ENCODE measurements around the gene EPHA6.

EPHA6 gene

DNA sequence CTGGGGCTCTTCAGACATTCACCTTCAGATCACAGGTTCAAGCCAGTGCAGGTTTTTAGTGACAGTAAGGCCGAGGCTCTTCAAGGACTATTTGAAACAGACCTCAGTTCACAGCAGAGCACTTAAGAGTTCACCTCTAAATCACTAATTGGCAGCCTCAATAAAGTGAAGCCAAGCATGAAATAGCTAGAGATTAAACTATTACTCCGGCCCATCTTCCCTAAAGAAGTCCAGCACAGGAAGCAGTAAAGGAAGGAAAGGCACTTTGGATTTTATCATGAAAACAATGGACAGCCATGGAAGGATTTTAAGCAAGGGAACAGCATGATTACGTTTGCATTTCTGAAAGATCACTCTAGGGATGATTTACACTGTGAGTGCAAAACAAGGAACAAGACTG, 922.5 kb downstream of the EPHA6 start:
- no peak for TF ChIP-seq CTCF (conservative IDR thresholded peaks at IDR 0.05; ENCODE audit: low read depth, low read length)

GRCh38 chr3:97738761-97739160, 924.4 kb downstream of the EPHA6 start:
- TF ChIP-seq CTCF (conservative IDR thresholded peaks at IDR 0.05; ENCODE audit: low read depth, low read length): no peak
- DNase-seq (ENCODE audit: low read depth): no peak

More for the DNA sequence above, 922.5 kb downstream of the EPHA6 start:
- no peak overlapping the region for H3K4me3 ChIP-seq (ENCODE audit: low read length)
- DNase-seq (ENCODE audit: low read depth): no peak

GRCh38 chr3:97742036-97742435, 927.6 kb downstream of the EPHA6 start:
- DNase-seq (ENCODE audit: low read depth): no peak
- no peak for TF ChIP-seq CTCF (conservative IDR thresholded peaks at IDR 0.05; ENCODE audit: low read depth, low read length)
- H3K4me3 ChIP-seq (ENCODE audit: low read length): no peak overlapping the region

More at GRCh38 chr3:97738761-97739160, 924.4 kb downstream of the EPHA6 start:
- H3K4me3 ChIP-seq (ENCODE audit: low read length): no peak overlapping the region

- no peak for DNase-seq (ENCODE audit: low read depth)
- H3K4me3 ChIP-seq (ENCODE audit: low read length): no peak overlapping the region
- TF ChIP-seq CTCF (conservative IDR thresholded peaks at IDR 0.05; ENCODE audit: low read depth, low read length): no peak
Measured at GRCh38 chr3:97744289-97744688, 929.9 kb downstream of the EPHA6 start.

- H3K4me3 ChIP-seq (ENCODE audit: low read length): peak overlapping the region; percentile 96
Measured at GRCh38 chr3:97763586-97764406, 949.4 kb downstream of the EPHA6 start.

DNA sequence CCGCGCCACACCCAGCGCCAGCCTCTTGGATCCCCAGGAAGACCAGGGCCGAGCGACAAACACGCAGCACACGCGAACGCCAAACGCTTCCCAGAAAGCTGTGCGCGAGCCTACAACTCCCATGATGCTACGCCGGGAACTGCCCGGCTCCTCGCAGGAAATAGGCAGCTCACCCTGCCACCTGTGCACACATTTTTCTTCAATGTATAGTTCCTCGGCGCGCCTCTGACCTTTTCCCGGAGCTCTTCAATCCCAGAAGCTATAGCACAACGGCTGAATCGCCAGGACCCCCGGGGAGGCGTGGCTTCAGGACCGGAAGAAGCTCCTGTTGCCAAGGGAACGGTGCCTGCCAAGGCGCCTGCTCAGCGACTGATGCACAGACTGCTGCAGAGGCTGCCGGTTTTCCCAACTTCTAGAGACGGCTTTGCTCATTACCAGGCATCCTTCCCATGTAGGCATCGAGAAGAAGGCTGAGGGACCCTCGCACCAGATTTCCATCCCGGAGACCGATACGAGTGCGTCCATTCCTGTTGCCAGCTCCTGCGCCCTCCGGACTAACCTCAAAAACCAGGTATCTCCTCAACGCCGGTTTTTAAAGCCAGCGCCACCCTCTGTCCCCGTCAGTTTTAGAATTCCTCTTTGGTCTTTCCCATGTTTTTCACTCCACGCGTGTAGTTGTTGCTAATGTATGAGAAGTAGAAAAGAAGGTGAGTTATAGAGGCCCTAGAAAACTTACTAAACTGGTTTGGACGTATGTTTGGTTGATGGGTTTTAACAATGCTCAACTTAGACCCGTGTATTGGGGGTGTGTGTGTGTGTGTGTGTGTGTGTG, 950.2 kb downstream of the EPHA6 start, which contains the start of gene ARL6:
Gene ARL6 (plus strand): TSS at position 352 of the 832 bp plus-strand sequence. CDS start 3,350 bp downstream, outside the sequence.
- TF ChIP-seq CTCF (conservative IDR thresholded peaks at IDR 0.05; ENCODE audit: low read depth, low read length): peak; percentile 7
- peak within 1 kb of the TSS; percentile 96 for H3K4me3 ChIP-seq (ENCODE audit: low read length)
- peak; percentile 46 for DNase-seq (ENCODE audit: low read depth)

More at GRCh38 chr3:97763586-97764406, 949.4 kb downstream of the EPHA6 start:
- no peak for TF ChIP-seq CTCF (conservative IDR thresholded peaks at IDR 0.05; ENCODE audit: low read depth, low read length)
- no peak for DNase-seq (ENCODE audit: low read depth)

Measured in retinal pigment epithelial cell (primary cell).